ENCODE results near the gene WFDC5. TPM values are rescaled to one million over a fixed set of nuclear protein-coding genes. Genes with fewer than 3 reads are reported as not detected.

WFDC5 gene
- total and polyA plus RNA-seq, 8 donors, result not detected

- H3K27ac ChIP-seq, result no peak overlapping the region
- TF ChIP-seq, protein P1, sequence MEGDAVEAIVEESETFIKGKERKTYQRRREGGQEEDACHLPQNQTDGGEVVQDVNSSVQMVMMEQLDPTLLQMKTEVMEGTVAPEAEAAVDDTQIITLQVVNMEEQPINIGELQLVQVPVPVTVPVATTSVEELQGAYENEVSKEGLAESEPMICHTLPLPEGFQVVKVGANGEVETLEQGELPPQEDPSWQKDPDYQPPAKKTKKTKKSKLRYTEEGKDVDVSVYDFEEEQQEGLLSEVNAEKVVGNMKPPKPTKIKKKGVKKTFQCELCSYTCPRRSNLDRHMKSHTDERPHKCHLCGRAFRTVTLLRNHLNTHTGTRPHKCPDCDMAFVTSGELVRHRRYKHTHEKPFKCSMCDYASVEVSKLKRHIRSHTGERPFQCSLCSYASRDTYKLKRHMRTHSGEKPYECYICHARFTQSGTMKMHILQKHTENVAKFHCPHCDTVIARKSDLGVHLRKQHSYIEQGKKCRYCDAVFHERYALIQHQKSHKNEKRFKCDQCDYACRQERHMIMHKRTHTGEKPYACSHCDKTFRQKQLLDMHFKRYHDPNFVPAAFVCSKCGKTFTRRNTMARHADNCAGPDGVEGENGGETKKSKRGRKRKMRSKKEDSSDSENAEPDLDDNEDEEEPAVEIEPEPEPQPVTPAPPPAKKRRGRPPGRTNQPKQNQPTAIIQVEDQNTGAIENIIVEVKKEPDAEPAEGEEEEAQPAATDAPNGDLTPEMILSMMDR (IDR thresholded peaks at IDR 0.05), result no peak
- ATAC-seq (no peak), DNase-seq (no peak), FAIRE-seq (no peak)
- intact Hi-C loops (cut with DNase I), result no loop called here
- H3K4me1 ChIP-seq, result peaks cover 0 to 3% (median 0%) of the 10 kb centered on the region in 3 donors
- no peaks in the 10 kb centered on the region for H3K36me3 ChIP-seq
- no peak overlapping the region for H3K4me3 ChIP-seq
- 55 to 58% methylated on average over 3 of the region's 3 CpGs for WGBS, 2 donors
- no peaks in the 10 kb centered on the region for H3K27me3 ChIP-seq
- no peaks in the 10 kb centered on the region for H3K9me3 ChIP-seq
Observed at GRCh38 chr20:45154183-45154582, 39.2 kb upstream of the WFDC5 start.

DNA sequence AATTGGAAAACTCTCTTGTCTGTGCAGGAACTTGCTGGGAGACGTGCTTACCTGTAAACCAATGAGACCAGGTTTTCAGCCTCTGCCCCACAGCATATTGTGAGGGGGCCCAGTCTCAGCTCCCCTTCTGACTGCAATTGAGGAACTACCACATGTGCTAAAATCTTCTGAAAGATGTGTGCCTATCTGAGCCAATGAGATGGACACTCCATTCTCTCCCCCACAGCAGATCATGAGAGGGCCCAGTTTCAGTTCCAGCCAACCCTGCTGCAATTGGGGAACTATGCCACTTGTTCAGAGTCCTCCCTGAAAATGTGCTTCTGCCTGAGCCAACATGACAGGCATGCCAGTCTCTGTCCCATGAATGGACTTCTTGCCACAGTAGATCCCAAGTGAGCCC lies 38.8 kb upstream of the WFDC5 start:
- H3K4me1 ChIP-seq, result peaks cover 0 to 3% (median 0%) of the 10 kb centered on the region in 3 donors
- ATAC-seq (peak in 2 of 4 donors; percentile 39 to 63), DNase-seq (no peak), FAIRE-seq (no peak)
- H3K27me3 ChIP-seq, result no peaks in the 10 kb centered on the region
- no peak overlapping the region for H3K27ac ChIP-seq
- no peaks in the 10 kb centered on the region for H3K9me3 ChIP-seq
- TF ChIP-seq, protein P1 (IDR thresholded peaks at IDR 0.05), result no peak
- no peak overlapping the region for H3K4me3 ChIP-seq
- 78 to 100% methylated on average over 1 of the region's 1 CpG for WGBS, 2 donors
- intact Hi-C loops (cut with DNase I), result no loop called here
- H3K36me3 ChIP-seq, result no peaks in the 10 kb centered on the region

GRCh38 chr20:45153147-45153546 lies 38.2 kb upstream of the WFDC5 start:
- FAIRE-seq, result no peak
- no peaks in the 10 kb centered on the region for H3K9me3 ChIP-seq
- no peak overlapping the region for H3K4me3 ChIP-seq
- TF ChIP-seq, protein P1 (IDR thresholded peaks at IDR 0.05), result no peak
- DNase-seq, result no peak
- H3K4me1 ChIP-seq, result peaks cover 0 to 3% (median 0%) of the 10 kb centered on the region in 3 donors
- no peak overlapping the region for H3K27ac ChIP-seq
- whole genome bisulfite sequencing, 2 donors, result 23 to 27% methylated on average over 3 of the region's 3 CpGs
- no peaks in the 10 kb centered on the region for H3K27me3 ChIP-seq
- peak in 3 of 4 donors; percentile 27 to 55 (median 52) for ATAC-seq
- intact Hi-C loops (cut with DNase I), result no loop called here
- no peaks in the 10 kb centered on the region for H3K36me3 ChIP-seq

- Histone ChIP-seq H3K36me3 (no peaks in the 10 kb centered on the region), H3K4me3 (no peak overlapping the region), H3K4me1 (peaks cover 0 to 3% (median 0%) of the 10 kb centered on the region in 3 donors), H3K9me3 (no peaks in the 10 kb centered on the region), H3K27me3 (no peaks in the 10 kb centered on the region), H3K27ac (no peak overlapping the region)
- FAIRE-seq (no peak), ATAC-seq (no peak), DNase-seq (no peak)
- intact Hi-C loops (cut with DNase I), result no loop called here
- TF ChIP-seq, protein P1 (IDR thresholded peaks at IDR 0.05), result no peak
- WGBS, 2 donors, result 67 to 75% methylated on average over 2 of the region's 2 CpGs
Observed at GRCh38 chr20:45152405-45152804, 37.4 kb upstream of the WFDC5 start.

DNA sequence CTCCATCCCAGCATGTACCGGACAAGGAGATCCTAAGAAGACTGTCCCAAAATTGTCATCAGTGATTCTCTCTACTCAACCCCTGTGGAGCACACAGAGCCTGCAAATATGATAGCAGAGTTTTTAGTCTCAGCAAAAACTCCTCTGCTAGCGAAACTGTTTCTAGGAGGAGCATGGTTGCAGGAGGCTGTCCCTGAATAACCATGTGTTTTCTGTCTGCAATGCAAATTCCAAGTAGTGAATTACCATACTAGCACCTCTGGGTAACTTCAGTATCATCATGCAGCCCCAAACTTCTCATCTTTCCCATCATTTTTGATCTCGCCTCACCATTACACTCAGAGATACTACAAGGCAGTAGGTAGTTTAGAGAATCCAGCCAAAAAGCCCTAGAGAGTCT lies 34.1 kb upstream of the WFDC5 start:
- Histone ChIP-seq H3K4me3 (no peak overlapping the region), H3K27me3 (peaks cover 0 to 8% (median 0%) of the 10 kb centered on the region in 4 donors), H3K27ac (no peak overlapping the region), H3K4me1 (no peaks in the 10 kb centered on the region), H3K36me3 (no peaks in the 10 kb centered on the region), H3K9me3 (no peaks in the 10 kb centered on the region)
- intact Hi-C loops (cut with DNase I), result no loop called here
- FAIRE-seq, result no peak
- DNase-seq, result no peak
- ATAC-seq, result no peak
- WGBS, 2 donors, result 78 to 85% methylated on average over 3 of the region's 3 CpGs
- TF ChIP-seq, protein P1 (IDR thresholded peaks at IDR 0.05), result no peak
